Measurements from ENCODE around the gene NR4A1. TPM values are rescaled to one million over a fixed set of nuclear protein-coding genes. Genes with fewer than 3 reads are reported as not detected.

The NR4A1 gene
- total RNA-seq, 2 donors from 2014 or later: 150 to 238 TPM

Other genes starting within 250 kb of the NR4A1 start
- under 1 TPM; 0.19 to 0.24 TPM for gene FIGNL2, start 202.7 kb upstream of the NR4A1 start, total RNA-seq
- gene ANKRD33, start 163.3 kb upstream of the NR4A1 start, total RNA-seq: not detected
- 10 to 100 TPM; 48.1 to 57.5 TPM for gene ACVRL1, start 143.9 kb upstream of the NR4A1 start, total RNA-seq
- gene ACVR1B, start 99.7 kb upstream of the NR4A1 start, total RNA-seq: 10 to 100 TPM in 1 of 2 donors, 1 to 10 TPM in 1; 8.2 to 12.5 TPM
- 10 to 100 TPM; 17.6 to 23.2 TPM for gene TAMALIN, start 44.5 kb upstream of the NR4A1 start, total RNA-seq
- gene ATG101, start 18.5 kb downstream of the NR4A1 start, total RNA-seq: 10 to 100 TPM; 26.8 to 36.9 TPM
- 1 to 10 TPM in 1 of 2 donors, under 1 TPM in 1; 0.44 to 3.2 TPM for gene SMIM41, start 28.3 kb downstream of the NR4A1 start, total RNA-seq
- 1 to 10 TPM in 1 of 2 donors, under 1 TPM in 1; 0.30 to 1.5 TPM for gene KRT80, start 140.6 kb downstream of the NR4A1 start, total RNA-seq
- 10 to 100 TPM; 14.7 to 58.4 TPM for gene KRT7, start 181.8 kb downstream of the NR4A1 start, total RNA-seq
- not detected for gene KRT86, start 223.2 kb downstream of the NR4A1 start, total RNA-seq
- not detected for gene KRT81, start 240.1 kb downstream of the NR4A1 start, total RNA-seq